Measurements from ENCODE around the gene ZFP2. TPM values are rescaled to one million over a fixed set of nuclear protein-coding genes. Genes with fewer than 3 reads are reported as not detected.

The ZFP2 gene
- total RNA-seq = under 1 TPM; 0.18 to 0.71 (median 0.45) TPM
- long read RNA-seq = 0 reads

DNA sequence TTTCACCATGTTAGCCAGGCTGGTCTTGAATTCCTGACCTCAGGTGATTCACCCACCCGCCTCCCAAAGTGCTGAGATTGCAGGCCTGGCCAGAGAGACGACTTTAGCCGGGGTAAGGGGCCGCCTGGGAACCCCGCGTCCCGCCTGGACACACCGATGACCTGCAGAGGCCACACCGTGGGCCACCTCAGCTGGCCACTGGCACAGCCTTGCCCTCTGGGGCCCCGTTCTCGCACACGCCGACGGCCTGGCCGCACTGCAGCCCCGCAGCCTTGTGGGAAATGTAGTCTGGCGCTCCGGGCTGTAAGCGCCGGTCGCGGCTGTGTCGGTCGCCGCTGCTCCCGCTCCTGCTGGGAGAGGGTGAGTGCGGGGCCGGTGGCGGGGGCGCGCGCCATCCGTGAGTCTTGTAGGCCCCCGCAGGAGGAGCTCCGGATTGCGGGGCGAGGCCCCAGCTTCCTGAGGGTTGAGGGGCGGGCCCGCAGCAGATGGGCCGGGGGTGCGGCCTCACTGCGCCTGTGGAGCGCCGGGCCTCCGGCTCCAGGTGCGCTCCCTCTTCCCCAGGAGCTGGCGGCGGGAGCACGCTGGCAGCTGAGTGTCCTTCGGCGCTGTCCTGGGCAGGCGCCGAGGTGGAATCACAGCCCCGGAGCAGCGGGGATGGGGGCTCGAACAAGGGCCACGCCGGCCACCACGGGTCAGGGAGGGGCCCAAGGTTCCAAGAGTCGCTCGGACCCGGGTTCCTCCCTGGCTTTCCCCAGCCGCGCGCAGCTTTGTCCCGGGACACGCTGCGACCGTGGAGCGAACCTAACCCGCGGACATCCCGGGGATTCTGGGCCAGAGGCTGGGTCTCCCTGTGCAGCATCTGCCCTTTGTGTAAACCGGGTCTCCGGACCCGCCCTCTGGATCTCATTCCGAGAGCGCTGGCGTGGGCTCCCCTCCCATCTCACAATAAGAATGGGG, at the start of gene ZFP2:
ZFP2 (plus strand) TSS at position 299 of the 957 bp plus-strand sequence. CDS start 35,401 bp downstream, outside the sequence.
- H3K9me3 ChIP-seq = peaks cover 0 to 10% (median 0%) of the 10 kb centered on the region in 4 donors
- peak within 1 kb of the TSS in 1 of 3 donors; percentile 16 for H3K27ac ChIP-seq
- no peaks in the 10 kb centered on the region for H3K27me3 ChIP-seq
- intact Hi-C loops (cut with DNase I) = no loop called here
- no peak for TF ChIP-seq POLR2A (IDR thresholded peaks at IDR 0.05)
- TF ChIP-seq, protein P1, sequence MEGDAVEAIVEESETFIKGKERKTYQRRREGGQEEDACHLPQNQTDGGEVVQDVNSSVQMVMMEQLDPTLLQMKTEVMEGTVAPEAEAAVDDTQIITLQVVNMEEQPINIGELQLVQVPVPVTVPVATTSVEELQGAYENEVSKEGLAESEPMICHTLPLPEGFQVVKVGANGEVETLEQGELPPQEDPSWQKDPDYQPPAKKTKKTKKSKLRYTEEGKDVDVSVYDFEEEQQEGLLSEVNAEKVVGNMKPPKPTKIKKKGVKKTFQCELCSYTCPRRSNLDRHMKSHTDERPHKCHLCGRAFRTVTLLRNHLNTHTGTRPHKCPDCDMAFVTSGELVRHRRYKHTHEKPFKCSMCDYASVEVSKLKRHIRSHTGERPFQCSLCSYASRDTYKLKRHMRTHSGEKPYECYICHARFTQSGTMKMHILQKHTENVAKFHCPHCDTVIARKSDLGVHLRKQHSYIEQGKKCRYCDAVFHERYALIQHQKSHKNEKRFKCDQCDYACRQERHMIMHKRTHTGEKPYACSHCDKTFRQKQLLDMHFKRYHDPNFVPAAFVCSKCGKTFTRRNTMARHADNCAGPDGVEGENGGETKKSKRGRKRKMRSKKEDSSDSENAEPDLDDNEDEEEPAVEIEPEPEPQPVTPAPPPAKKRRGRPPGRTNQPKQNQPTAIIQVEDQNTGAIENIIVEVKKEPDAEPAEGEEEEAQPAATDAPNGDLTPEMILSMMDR (IDR thresholded peaks at IDR 0.05) = no peak
- H3K4me1 ChIP-seq = no peaks in the 10 kb centered on the region
- peak within 1 kb of the TSS; percentile 71 to 74 (median 73) for H3K4me3 ChIP-seq
- ATAC-seq = peak; percentile 99
- DNase-seq = peak; percentile 75 to 80 (median 79)
- WGBS (ENCODE audit: insufficient coverage, low coverage, low lambda C conversion rate, missing lambda C conversion rate) = 5% methylated on average over 18 of the region's 79 CpGs
- H3K36me3 ChIP-seq = no peaks in the 10 kb centered on the region

DNA sequence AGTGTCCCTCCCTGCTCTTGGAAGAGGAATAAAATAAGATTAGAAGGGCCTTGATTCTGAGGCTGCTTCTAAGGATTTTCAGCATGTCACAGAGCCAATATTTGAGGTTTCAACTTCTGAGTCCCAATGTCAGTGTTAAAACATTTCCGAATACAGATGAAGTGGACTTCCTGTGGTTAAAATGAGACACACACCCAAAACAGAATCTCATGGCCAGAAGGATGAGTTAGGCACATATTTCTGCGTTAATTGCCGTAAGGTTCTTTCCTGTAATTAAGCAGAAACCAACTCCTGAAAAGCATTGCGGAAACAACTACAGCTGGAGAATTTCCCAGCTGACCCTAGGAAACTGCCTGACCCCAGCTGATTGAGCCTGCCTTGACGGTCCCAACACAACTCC, 46.4 kb upstream of the ZFP2 start:
- no peak for TF ChIP-seq POLR2A (IDR thresholded peaks at IDR 0.05)
- TF ChIP-seq, protein P1 (IDR thresholded peaks at IDR 0.05) = no peak
- Histone ChIP-seq H3K27ac (no peak overlapping the region), H3K9me3 (no peaks in the 10 kb centered on the region), H3K4me1 (no peaks in the 10 kb centered on the region), H3K4me3 (no peak overlapping the region), H3K27me3 (no peaks in the 10 kb centered on the region), H3K36me3 (no peaks in the 10 kb centered on the region)
- intact Hi-C loops (cut with DNase I) = no loop called here
- 22% methylated on average over 1 of the region's 5 CpGs for WGBS (ENCODE audit: insufficient coverage, low coverage, low lambda C conversion rate, missing lambda C conversion rate)
- DNase-seq (no peak), ATAC-seq (no peak)

DNA sequence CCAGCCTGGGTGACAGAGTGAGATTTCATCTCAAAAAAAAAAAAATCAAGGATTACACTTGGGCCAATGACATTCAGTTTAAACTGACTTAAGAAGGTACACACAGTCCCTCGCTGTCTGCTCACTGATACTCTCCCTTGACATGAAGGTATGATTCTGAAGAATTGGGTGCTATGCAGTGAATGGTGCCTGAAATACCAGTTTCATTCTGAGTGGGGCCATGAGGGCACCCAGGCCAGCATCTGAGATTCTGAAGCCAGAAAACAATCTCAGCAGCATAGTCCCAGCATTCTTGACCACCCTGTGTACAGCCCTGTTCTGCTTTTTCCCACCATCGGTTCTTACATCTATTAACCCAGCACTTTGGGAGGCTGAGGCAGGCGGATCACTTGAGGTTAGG, 43.8 kb upstream of the ZFP2 start:
- intact Hi-C loops (cut with DNase I) = loop anchor here in 1 of 2 donors (10.0 kb wide), 1 partner anchor 117 kb away; the partner anchor contains the start of gene ZNF354A
- H3K4me3 ChIP-seq = no peak overlapping the region
- 69% methylated on average over 3 of the region's 3 CpGs for WGBS (ENCODE audit: insufficient coverage, low coverage, low lambda C conversion rate, missing lambda C conversion rate)
- H3K27me3 ChIP-seq = no peaks in the 10 kb centered on the region
- no peaks in the 10 kb centered on the region for H3K36me3 ChIP-seq
- H3K4me1 ChIP-seq = no peaks in the 10 kb centered on the region
- TF ChIP-seq POLR2A (IDR thresholded peaks at IDR 0.05) = no peak
- TF ChIP-seq, protein P1 (IDR thresholded peaks at IDR 0.05) = no peak
- H3K27ac ChIP-seq = no peak overlapping the region
- H3K9me3 ChIP-seq = no peaks in the 10 kb centered on the region
- ATAC-seq = no peak
- no peak for DNase-seq

DNA sequence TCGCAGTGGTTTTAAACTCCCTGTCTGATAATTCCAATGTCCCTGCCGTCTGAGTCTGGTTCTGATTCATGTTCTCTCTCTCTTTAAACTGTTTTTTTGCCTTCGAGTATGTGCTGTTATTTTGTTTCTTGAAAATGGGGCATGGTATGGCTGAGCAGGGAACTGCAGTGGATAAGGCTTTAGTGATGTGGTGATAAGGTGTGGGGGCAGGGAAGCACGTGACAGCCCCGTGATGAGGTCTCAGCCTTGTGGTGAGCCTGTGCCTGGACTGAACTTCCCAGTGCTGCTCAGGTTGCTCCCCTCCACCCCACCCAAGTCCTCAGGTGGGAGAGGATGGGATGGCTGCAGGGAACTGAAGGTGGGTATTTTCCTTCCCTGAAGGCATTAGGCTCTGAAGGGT, 41.4 kb upstream of the ZFP2 start:
- Histone ChIP-seq H3K4me1 (no peaks in the 10 kb centered on the region), H3K27ac (no peak overlapping the region), H3K4me3 (no peak overlapping the region), H3K9me3 (no peaks in the 10 kb centered on the region), H3K27me3 (no peaks in the 10 kb centered on the region), H3K36me3 (no peaks in the 10 kb centered on the region)
- intact Hi-C loops (cut with DNase I) = loop anchor here in 1 of 2 donors (10.0 kb wide), 1 partner anchor 119 kb away; the partner anchor contains the start of gene ZNF354A
- TF ChIP-seq POLR2A (IDR thresholded peaks at IDR 0.05) = no peak
- TF ChIP-seq, protein P1 (IDR thresholded peaks at IDR 0.05) = no peak
- WGBS (ENCODE audit: insufficient coverage, low coverage, low lambda C conversion rate, missing lambda C conversion rate) = 25% methylated on average over 5 of the region's 5 CpGs
- DNase-seq (no peak), ATAC-seq (no peak)
